Kidney epithelial cell (primary cell): ENCODE results near the gene TM9SF2. TPM values are rescaled to one million over a fixed set of nuclear protein-coding genes. Genes with fewer than 3 reads are reported as not detected.

ENCODE experiments used
- DNase-seq: peaks from one replicate; pipeline ENCODE4 v3.0.0-alpha.2; 2010; ENCODE audit warnings: low read depth
- H3K27me3 ChIP-seq: 2 replicates; pipeline ENCODE4 v1.6.0; 2011; ENCODE audit warnings: low read length; ENCODE audit not compliant: control insufficient read depth, insufficient read depth
- H3K36me3 ChIP-seq: 2 replicates; pipeline ENCODE4 v1.5.1; 2011; ENCODE audit warnings: low read length; ENCODE audit not compliant: control insufficient read depth, insufficient read depth
- H3K4me3 ChIP-seq: 2 replicates; pipeline ENCODE4 v1.5.1; 2011; ENCODE audit warnings: low read depth, mild to moderate bottlenecking, control low read depth, low read length
- CTCF ChIP-seq: IDR thresholded peaks from 2 replicates; pipeline ENCODE4 v1.5.1; 2011; ENCODE audit warnings: mild to moderate bottlenecking, moderate library complexity, low read length, control low read depth, inconsistent platforms; ENCODE audit not compliant: insufficient read depth, poor library complexity, severe bottlenecking
- total RNA-seq: library from RNA; depleted of rRNA; stranded (reverse); fragments of >200 nt; gene quantifications from 2 replicates; pipeline ENCODE4 v1.2.3, GENCODE V29; 2015

Gene TM9SF2
- total RNA-seq, 1 donor from 2014 or later, result 137 TPM

GRCh38 chr13:99545979-99546378 lies 44.7 kb downstream of the TM9SF2 start:
- no peak for TF ChIP-seq CTCF
- peaks cover 1% of the 10 kb centered on the region for H3K36me3 ChIP-seq
- H3K4me3 ChIP-seq, result no peak overlapping the region
- H3K27me3 ChIP-seq, result no peaks in the 10 kb centered on the region
- no peak for DNase-seq

- Histone ChIP-seq H3K36me3 (peaks cover 1% of the 10 kb centered on the region), H3K27me3 (no peaks in the 10 kb centered on the region), H3K4me3 (no peak overlapping the region)
- TF ChIP-seq CTCF, result no peak
- DNase-seq, result no peak
Observed at GRCh38 chr13:99546878-99547277, 45.6 kb downstream of the TM9SF2 start.

GRCh38 chr13:99548448-99548847 lies 47.2 kb downstream of the TM9SF2 start:
- no peaks in the 10 kb centered on the region for H3K36me3 ChIP-seq
- TF ChIP-seq CTCF, result no peak
- H3K27me3 ChIP-seq, result no peaks in the 10 kb centered on the region
- H3K4me3 ChIP-seq, result no peak overlapping the region
- DNase-seq, result no peak

- H3K4me3 ChIP-seq, result no peak overlapping the region
- H3K27me3 ChIP-seq, result no peaks in the 10 kb centered on the region
- TF ChIP-seq CTCF, result no peak
- DNase-seq, result peak; percentile 21
- peaks cover 1% of the 10 kb centered on the region for H3K36me3 ChIP-seq
Observed at GRCh38 chr13:99553033-99553432, 51.8 kb downstream of the TM9SF2 start.

- Histone ChIP-seq H3K4me3 (no peak overlapping the region), H3K36me3 (peaks cover 1% of the 10 kb centered on the region), H3K27me3 (no peaks in the 10 kb centered on the region)
- no peak for TF ChIP-seq CTCF
- no peak for DNase-seq
Observed at GRCh38 chr13:99555149-99555548, 53.9 kb downstream of the TM9SF2 start.

- no peak overlapping the region for H3K4me3 ChIP-seq
- H3K36me3 ChIP-seq, result peaks cover 1% of the 10 kb centered on the region
- no peaks in the 10 kb centered on the region for H3K27me3 ChIP-seq
- DNase-seq, result no peak
- no peak for TF ChIP-seq CTCF
Observed at GRCh38 chr13:99556867-99557443, 55.7 kb downstream of the TM9SF2 start.
